GM19452 (cell line): ENCODE results near the gene ECI2.
A peak's percentile ranks its signal among the peaks of the same experiment; 100 is the strongest.
"Not testable (repeated sequence)": the region's sequence is repeated elsewhere in the genome, so short reads cannot be mapped to it uniquely, and the experiment has no call there.

ENCODE experiments used
- ATAC-seq: cut with Tn5 transposase; IDR thresholded peaks from one replicate; pipeline ENCODE4 v1.9.1; 2021; ENCODE audit not compliant: unreplicated experiment

Gene ECI2

GRCh38 chr6:4145083-4145482 is 9.7 kb upstream of the ECI2 start:
- ATAC-seq: no peak

- no peak for ATAC-seq
Measured at GRCh38 chr6:4139272-4139671, 3.9 kb upstream of the ECI2 start.

- ATAC-seq: no peak
Measured at GRCh38 chr6:4138186-4138585, 2.8 kb upstream of the ECI2 start.

- ATAC-seq: no peak
Measured at GRCh38 chr6:4136354-4136831, 1.0 kb upstream of the ECI2 start.

GRCh38 chr6:4135665-4136353 is 434 bp upstream of the ECI2 start:
- ATAC-seq: peak; percentile 66

- ATAC-seq: no peak
Measured at GRCh38 chr6:4133941-4134838, 1.2 kb downstream of the ECI2 start.

- no peak for ATAC-seq
Measured at GRCh38 chr6:4130357-4130987, 4.9 kb downstream of the ECI2 start.

- no peak for ATAC-seq
Measured at GRCh38 chr6:4129446-4129845, 5.9 kb downstream of the ECI2 start.

- ATAC-seq: no peak
Measured at GRCh38 chr6:4128748-4129147, 6.6 kb downstream of the ECI2 start.

- no peak for ATAC-seq
Measured at GRCh38 chr6:4128072-4128471, 7.3 kb downstream of the ECI2 start.

- ATAC-seq: no peak
Measured at GRCh38 chr6:4125933-4126864, 9.2 kb downstream of the ECI2 start.

- no peak for ATAC-seq
Measured at GRCh38 chr6:4125500-4125899, 9.9 kb downstream of the ECI2 start.

- no peak for ATAC-seq
Measured at GRCh38 chr6:4124351-4124750, 11.0 kb downstream of the ECI2 start.

- ATAC-seq: no peak
Measured at GRCh38 chr6:4115741-4116140, 19.6 kb downstream of the ECI2 start.

- no peak for ATAC-seq
Measured at GRCh38 chr6:4114123-4114522, 21.3 kb downstream of the ECI2 start.

- ATAC-seq: no peak
Measured at GRCh38 chr6:4113649-4114048, 21.7 kb downstream of the ECI2 start.

GRCh38 chr6:4112366-4112765 is 23.0 kb downstream of the ECI2 start:
- no peak for ATAC-seq

GRCh38 chr6:4109363-4109815 is 26.0 kb downstream of the ECI2 start:
- ATAC-seq: not testable (repeated sequence)

- no peak for ATAC-seq
Measured at GRCh38 chr6:4108561-4109093, 26.7 kb downstream of the ECI2 start.

GRCh38 chr6:4107873-4108272 is 27.5 kb downstream of the ECI2 start:
- no peak for ATAC-seq
